Uterus (tissue), 4 donors: Measurements from ENCODE around the gene KDM4C. TPM values are rescaled to one million over a fixed set of nuclear protein-coding genes. Genes with fewer than 3 reads are reported as not detected.

Experiments used
- DNase-seq, 2 donors: peaks; one replicate each; pipeline ENCODE4 v3.0.0-alpha.2; 2019 to 2020
- H3K27ac ChIP-seq, 2 donors: fragments of 200-600 bp; sonication (generic); 1 replicate in 1 of 2; 2 replicates in 1 of 2; pipeline ENCODE4 v1.5.1; 2016 to 2018
- H3K27me3 ChIP-seq, 2 donors: fragments of 200-600 bp; sonication (generic); one replicate each; pipeline ENCODE4 v1.5.1; 2018 to 2019; ENCODE audit warnings: control low read depth in 1 of 2
- H3K36me3 ChIP-seq, 2 donors: fragments of 200-600 bp; sonication (generic); one replicate each; pipeline ENCODE4 v1.5.1; 2019; ENCODE audit warnings: control low read depth in 1 of 2
- H3K4me1 ChIP-seq, 2 donors: fragments of 200-600 bp; sonication (generic); one replicate each; pipeline ENCODE4 v1.5.1; 2018 to 2019; ENCODE audit warnings: control low read depth in 1 of 2
- H3K4me3 ChIP-seq, 2 donors: fragments of 200-600 bp; sonication (generic); 1 replicate in 1 of 2; 2 replicates in 1 of 2; pipeline ENCODE4 v1.5.1; 2018 to 2019; ENCODE audit warnings: mild to moderate bottlenecking in 1 of 2
- H3K9me3 ChIP-seq, 2 donors: fragments of 200-600 bp; sonication (generic); one replicate each; pipeline ENCODE4 v1.5.1; 2019; ENCODE audit warnings: control low read depth in 1 of 2
- CTCF ChIP-seq, 4 experiments: fragments of 200-600 bp in 2 of 4; fragments of 450-650 bp in 2 of 4; sonication (generic) in 2 of 4; IDR thresholded peaks; one replicate each; pipeline ENCODE4 v1.5.1; 2016 to 2019; ENCODE audit warnings: antibody characterized with exemption in 4 of 4, mild to moderate bottlenecking in 2 of 4, moderate library complexity in 1 of 4
- POLR2A ChIP-seq, 2 donors: fragments of 450-650 bp; IDR thresholded peaks; one replicate each; pipeline ENCODE4 v1.6.1; 2016; ENCODE audit warnings: antibody characterized with exemption in 2 of 2, mild to moderate bottlenecking in 1 of 2, moderate library complexity in 1 of 2
- intact Hi-C: fragments of 100-400 bp; cut with DNase I; formaldehyde crosslinking; loops from one replicate; pipeline ENCODE4 v1.15.1; 2023; ENCODE audit warnings: low total_unique reads
- total RNA-seq, 4 donors: library from RNA; depleted of rRNA in 3 of 4; stranded (reverse); fragments of >200 nt in 3 of 4; gene quantifications; one replicate each; pipeline versions ENCODE4 v1.1.0 to v1.2.4, GENCODE V29; 2014 to 2023
- donor health status: DM: yes; HTN: yes; CAD: no.

The KDM4C gene
- total RNA-seq, 4 donors from 2014 or later: 29.1 to 61.4 (median 45.5) TPM

DNA sequence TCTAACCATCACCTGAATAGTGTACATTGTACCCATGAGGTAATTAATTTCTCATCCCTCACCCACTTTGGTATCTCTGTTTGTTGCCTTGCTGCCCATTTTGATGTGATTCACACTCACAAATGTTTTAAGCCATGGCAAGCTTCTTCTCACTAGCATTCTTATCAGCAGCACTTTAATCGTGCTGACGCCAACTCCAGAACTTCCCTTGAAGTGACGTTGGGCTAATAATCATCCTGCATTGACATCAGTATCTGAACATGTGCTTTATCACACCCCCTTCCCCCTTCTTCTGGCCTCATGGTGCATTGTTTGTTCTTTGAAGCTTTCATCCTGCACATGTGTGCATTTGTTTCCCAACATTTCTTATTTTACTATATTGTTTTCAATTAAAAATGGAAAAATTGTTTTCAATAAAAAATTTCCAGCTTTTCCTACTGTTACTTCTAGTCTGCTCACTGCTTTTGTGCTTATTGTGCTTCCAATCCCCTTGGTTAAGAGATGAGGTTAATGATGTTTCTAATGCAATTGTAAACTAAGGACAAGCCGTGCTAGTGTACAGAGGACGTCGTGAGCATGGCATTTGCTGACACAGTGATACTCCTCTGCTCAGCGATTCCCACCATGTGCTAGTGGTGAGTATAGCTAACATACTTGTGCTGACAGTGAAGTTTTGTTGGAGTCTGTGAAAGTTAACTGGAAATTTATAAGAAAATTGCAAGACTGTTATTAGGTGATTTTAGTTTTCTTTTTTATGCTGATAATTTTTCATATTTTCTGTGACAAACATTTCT, 238.5 kb downstream of the KDM4C start:
- TF ChIP-seq POLR2A (IDR thresholded peaks at IDR 0.05): no peak
- no peak for TF ChIP-seq CTCF (IDR thresholded peaks at IDR 0.05)
- Histone ChIP-seq H3K4me1 (no peaks in the 10 kb centered on the region), H3K9me3 (no peaks in the 10 kb centered on the region), H3K27ac (no peak overlapping the region), H3K36me3 (no peaks in the 10 kb centered on the region), H3K4me3 (no peak overlapping the region), H3K27me3 (no peaks in the 10 kb centered on the region)
- intact Hi-C loops: no loop called here
- DNase-seq: no peak

GRCh38 chr9:6997330-6997729, 239.6 kb downstream of the KDM4C start:
- Histone ChIP-seq H3K4me1 (no peaks in the 10 kb centered on the region), H3K36me3 (no peaks in the 10 kb centered on the region), H3K4me3 (no peak overlapping the region), H3K27me3 (no peaks in the 10 kb centered on the region), H3K9me3 (no peaks in the 10 kb centered on the region), H3K27ac (no peak overlapping the region)
- no peak for DNase-seq
- TF ChIP-seq POLR2A (IDR thresholded peaks at IDR 0.05) (no peak), CTCF (IDR thresholded peaks at IDR 0.05) (no peak)
- intact Hi-C loops: no loop called here

DNA sequence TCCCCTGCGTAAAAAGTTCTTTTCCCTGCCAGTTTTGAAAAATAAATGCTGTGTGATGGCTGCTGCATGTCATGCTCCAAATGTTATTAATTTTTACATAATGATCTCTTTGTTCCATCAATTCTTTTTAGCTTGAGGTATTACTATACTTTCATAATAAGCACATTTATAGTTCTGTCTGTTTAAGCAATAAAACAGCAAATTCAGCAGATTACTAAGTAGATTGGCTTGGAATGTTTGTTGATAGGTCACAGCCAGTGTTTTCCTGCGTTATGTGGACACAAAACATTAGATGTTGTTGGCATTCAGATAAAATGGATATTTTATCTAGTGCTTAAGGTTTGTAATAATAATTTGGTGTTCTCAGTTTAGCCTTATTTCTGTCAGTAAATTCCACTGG, 242.0 kb downstream of the KDM4C start:
- H3K4me1 ChIP-seq: no peaks in the 10 kb centered on the region
- DNase-seq: no peak
- H3K27me3 ChIP-seq: no peaks in the 10 kb centered on the region
- no peak overlapping the region for H3K4me3 ChIP-seq
- intact Hi-C loops: no loop called here
- no peak overlapping the region for H3K27ac ChIP-seq
- TF ChIP-seq POLR2A (IDR thresholded peaks at IDR 0.05): no peak
- TF ChIP-seq CTCF (IDR thresholded peaks at IDR 0.05): no peak
- H3K9me3 ChIP-seq: no peaks in the 10 kb centered on the region
- H3K36me3 ChIP-seq: peaks cover 0 to 3% of the 10 kb centered on the region in 2 donors

DNA sequence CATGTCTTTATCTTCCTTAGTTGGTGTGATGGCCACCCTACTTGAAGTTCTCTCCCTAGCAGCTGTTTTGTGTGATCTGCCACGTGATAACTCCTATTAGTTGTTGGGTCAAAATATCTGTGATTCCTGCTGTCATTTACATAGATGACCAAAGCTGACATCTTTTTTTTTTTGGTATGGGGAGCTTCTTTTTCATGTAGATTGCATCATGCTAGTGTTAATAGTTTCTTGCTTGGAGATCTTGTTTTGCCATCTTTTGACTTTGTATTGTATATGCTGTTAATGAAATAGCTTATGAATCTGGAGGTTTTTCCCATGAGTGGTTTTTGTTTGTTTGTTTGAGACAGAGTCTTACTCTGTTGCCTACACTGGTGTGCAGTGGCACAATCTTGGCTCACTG, 243.8 kb downstream of the KDM4C start:
- Histone ChIP-seq H3K4me3 (no peak overlapping the region), H3K27ac (no peak overlapping the region), H3K36me3 (peaks cover 0 to 3% of the 10 kb centered on the region in 2 donors), H3K27me3 (no peaks in the 10 kb centered on the region), H3K9me3 (no peaks in the 10 kb centered on the region), H3K4me1 (no peaks in the 10 kb centered on the region)
- intact Hi-C loops: no loop called here
- DNase-seq: no peak
- TF ChIP-seq CTCF (IDR thresholded peaks at IDR 0.05) (no peak), POLR2A (IDR thresholded peaks at IDR 0.05) (no peak)

GRCh38 chr9:7003861-7004260, 246.1 kb downstream of the KDM4C start:
- no peaks in the 10 kb centered on the region for H3K9me3 ChIP-seq
- no peak overlapping the region for H3K27ac ChIP-seq
- H3K4me3 ChIP-seq: no peak overlapping the region
- intact Hi-C loops: no loop called here
- TF ChIP-seq CTCF (IDR thresholded peaks at IDR 0.05) (no peak), POLR2A (IDR thresholded peaks at IDR 0.05) (no peak)
- peaks cover 0 to 3% of the 10 kb centered on the region in 2 donors for H3K36me3 ChIP-seq
- no peaks in the 10 kb centered on the region for H3K27me3 ChIP-seq
- no peak for DNase-seq
- no peaks in the 10 kb centered on the region for H3K4me1 ChIP-seq
